ENCODE measurements around the gene CD82.

GRCh38 chr11:44658506-44658850 is 93.0 kb downstream of the CD82 start:
- TF ChIP-seq CTCF (IDR thresholded peaks at IDR 0.05) = no peak
- TF ChIP-seq POLR2AphosphoS5 (IDR thresholded peaks at IDR 0.05) = no peak
- TF ChIP-seq POLR2A (IDR thresholded peaks at IDR 0.05) = no peak

Data from breast epithelium (tissue), 3 donors.